ENCODE results near the gene IPO8. TPM values are rescaled to one million over a fixed set of nuclear protein-coding genes. Genes with fewer than 3 reads are reported as not detected.

IPO8 gene
- total and polyA plus RNA-seq, 2 of the 8 experiments (the other 6 are each of a cell fraction or from before 2014, with no cell fraction given) = 7.2 to 59.8 TPM

DNA sequence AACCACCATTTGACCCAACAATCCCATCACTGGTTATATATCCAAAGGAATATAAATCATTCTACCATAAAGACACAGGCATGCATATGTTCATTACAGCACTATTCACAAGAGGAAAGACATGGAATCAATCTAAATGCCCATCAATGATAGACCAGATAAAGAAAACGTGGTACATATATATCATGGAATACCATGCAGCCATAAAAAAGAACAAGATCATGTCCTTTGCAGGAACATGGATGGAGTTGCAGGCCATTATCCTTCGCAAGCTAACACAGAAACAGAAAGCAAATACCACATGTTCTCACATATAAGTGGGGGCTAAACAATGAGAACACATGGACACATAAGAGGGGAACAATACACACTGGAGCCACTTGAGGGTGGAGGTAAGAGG, 43.4 kb upstream of the IPO8 start:
- H2BK12ac ChIP-seq (ENCODE audit: low read depth, low read length) = no peak overlapping the region
- WGBS, 2 experiments (ENCODE audit: extremely low coverage in 1 of 2, insufficient coverage in 1 of 2, insufficient read length in 1 of 2, insufficient replicate concordance in 2 of 2, low coverage in 1 of 2, low lambda C conversion rate in 2 of 2, missing lambda C conversion rate in 1 of 2) = 88% methylated on average over 2 of the region's 2 CpGs; no CpG with 5 or more reads in 1 of the 2 experiments
- H3K9ac ChIP-seq (replicated peaks in 1 of 4; ENCODE audit: extremely low read depth in 1 of 4, low read depth in 3 of 4, low read length in 3 of 4) = no peak overlapping the region
- no peak overlapping the region for H3K27ac ChIP-seq (ENCODE audit: low read depth, low read length)
- no peak overlapping the region for H3K14ac ChIP-seq (ENCODE audit: insufficient read length)
- H4K5ac ChIP-seq (ENCODE audit: insufficient read length, low read depth, low read length) = no peak overlapping the region
- H3K4me1 ChIP-seq (replicated peaks in 1 of 4; ENCODE audit: control insufficient read depth in 3 of 4, insufficient read depth in 4 of 4, low read length in 3 of 4) = no peaks in the 10 kb centered on the region; a peak in 2 of 7 replicates
- H2AFZ ChIP-seq (ENCODE audit: low read length) = no peak overlapping the region
- H2AK5ac ChIP-seq (ENCODE audit: low read depth, low read length) = no peak overlapping the region
- no peaks in the 10 kb centered on the region for H3K9me3 ChIP-seq (ENCODE audit: insufficient read depth in 2 of 2, low read depth in 1 of 2, low read length in 1 of 2)
- DNase-seq (ENCODE audit: low read depth in 1 of 2, low spot score in 2 of 2) (no peak), FAIRE-seq (no peak)
- no peak overlapping the region for H4K91ac ChIP-seq (replicated peaks; ENCODE audit: insufficient read length, low read length)
- peaks cover 0 to 66% of the 10 kb centered on the region in 2 experiments; a peak in 2 of 4 replicates for H3K79me2 ChIP-seq (ENCODE audit: control insufficient read depth in 1 of 2, insufficient read depth in 2 of 2, low read length in 2 of 2)
- no peak overlapping the region for H2BK120ac ChIP-seq (replicated peaks; ENCODE audit: low read depth, low read length)
- H2BK5ac ChIP-seq (ENCODE audit: low read depth, low read length) = no peak overlapping the region
- no peak overlapping the region for H2BK20ac ChIP-seq (ENCODE audit: low read length)
- no peak overlapping the region for H2BK15ac ChIP-seq (ENCODE audit: low read length)
- H3K27me3 ChIP-seq (replicated peaks in 1 of 4; ENCODE audit: control insufficient read depth in 3 of 4, extremely low read depth in 1 of 4, insufficient read depth in 3 of 4, low read length in 3 of 4) = no peaks in the 10 kb centered on the region
- no peak overlapping the region for H3K4me3 ChIP-seq (ENCODE audit: extremely low read depth in 1 of 4, insufficient read depth in 2 of 4, low read depth in 3 of 4, low read length in 4 of 4)
- no peaks in the 10 kb centered on the region; the same call in 1 of the 2 replicates for H3K23me2 ChIP-seq (ENCODE audit: low read depth, low read length)
- H3K4me2 ChIP-seq (ENCODE audit: insufficient read depth in 1 of 2, low read depth in 2 of 2, low read length in 2 of 2) = no peak overlapping the region
- H3K4ac ChIP-seq (replicated peaks; ENCODE audit: insufficient read length, low read depth, low read length) = no peak overlapping the region
- H3K23ac ChIP-seq (ENCODE audit: insufficient read length) = no peak overlapping the region
- ChIA-PET POLR2A (ENCODE audit: partially characterized antibody) (no interaction called here), CTCF (ENCODE audit: partially characterized antibody) (interaction anchor here (0.7 to 1.0 kb wide), 3 partner anchors 9 to 200 kb away, joined by 3 read pairs; no protein-coding TSS in a partner anchor)
- no peak overlapping the region for H3K18ac ChIP-seq (ENCODE audit: extremely low read depth, low read length)
- H3K79me1 ChIP-seq (ENCODE audit: low read depth, low read length) = peaks cover 2% of the 10 kb centered on the region
- peaks cover 0 to 4% of the 10 kb centered on the region in 2 experiments for H4K20me1 ChIP-seq (replicated peaks in 1 of 2; ENCODE audit: control insufficient read depth in 1 of 2, insufficient read depth in 2 of 2, low read length in 2 of 2)
- H3K56ac ChIP-seq (replicated peaks; ENCODE audit: insufficient read length, low read depth, low read length) = no peak overlapping the region
- no peak overlapping the region for H4K8ac ChIP-seq (ENCODE audit: extremely low read depth, insufficient read depth, low read length)
- peaks cover 3 to 43% (median 6%) of the 10 kb centered on the region in 4 experiments; a peak in 6 of 8 replicates for H3K36me3 ChIP-seq (ENCODE audit: control insufficient read depth in 2 of 4, insufficient read depth in 4 of 4, low read length in 3 of 4)
- TF ChIP-seq CREB1 (IDR thresholded peaks at IDR 0.05) = no peak
- TF ChIP-seq JUND (IDR thresholded peaks at IDR 0.05; ENCODE audit: low read length) = no peak
- TF ChIP-seq SP4 (IDR thresholded peaks at IDR 0.05; ENCODE audit: low read length) = no peak
- no peak for TF ChIP-seq HDAC6 (IDR thresholded peaks at IDR 0.05; ENCODE audit: low read depth, low read length)
- no peak for TF ChIP-seq CBX8 (IDR thresholded peaks at IDR 0.05; ENCODE audit: borderline replicate concordance, low read depth, low read length)
